Activated T-cell treated with anti-CD3 and anti-CD28 coated beads, Interleukin-2, amount 50 U/mL, for 72 hours (primary cell): ENCODE results near the gene NAT16. TPM values are rescaled to one million over a fixed set of nuclear protein-coding genes. Genes with fewer than 3 reads are reported as not detected.

Experiments
- ATAC-seq, 2 donors: fragments of 150-1000 bp; cut with Tn5 transposase; replicated peaks in 1 of 2; 2 replicates each; pipeline ENCODE4 v1.10.0; 2021; ENCODE audit warnings: moderate library complexity in 2 of 2, mild to moderate bottlenecking in 1 of 2
- DNase-seq, 2 donors: peaks; one replicate each; pipeline ENCODE4 v3.0.0; 2021 to 2022; ENCODE audit warnings: mixed read lengths in 1 of 2
- H3K27ac Mint-ChIP-seq: one replicate; pipeline ENCODE4 v1.8.0; 2022; ENCODE audit warnings: mild to moderate bottlenecking, moderate library complexity, mixed read lengths
- H3K27me3 Mint-ChIP-seq: one replicate; pipeline ENCODE4 v1.8.0; 2022; ENCODE audit warnings: low read depth, mixed read lengths
- H3K36me3 Mint-ChIP-seq, 2 donors: one replicate each; pipeline ENCODE4 v1.8.0; 2022; ENCODE audit warnings: mixed read lengths in 2 of 2, mild to moderate bottlenecking in 1 of 2; ENCODE audit not compliant: insufficient read depth in 2 of 2
- H3K4me1 Mint-ChIP-seq: one replicate; pipeline ENCODE4 v1.8.0; 2022; ENCODE audit warnings: low read depth, mixed read lengths
- H3K4me3 Mint-ChIP-seq, 2 donors: one replicate each; pipeline ENCODE4 v1.8.0; 2022; ENCODE audit warnings: mild to moderate bottlenecking in 2 of 2, mixed read lengths in 2 of 2, moderate library complexity in 2 of 2
- H3K9me3 Mint-ChIP-seq, 2 donors: one replicate each; pipeline ENCODE4 v1.8.0; 2022; ENCODE audit warnings: mixed read lengths in 2 of 2
- total RNA-seq, 2 donors: library from RNA; stranded (reverse); gene quantifications; one replicate each; pipeline ENCODE4 v1.2.3, GENCODE V29; 2022

NAT16 gene
- total RNA-seq, 2 donors from 2014 or later: not detected

DNA sequence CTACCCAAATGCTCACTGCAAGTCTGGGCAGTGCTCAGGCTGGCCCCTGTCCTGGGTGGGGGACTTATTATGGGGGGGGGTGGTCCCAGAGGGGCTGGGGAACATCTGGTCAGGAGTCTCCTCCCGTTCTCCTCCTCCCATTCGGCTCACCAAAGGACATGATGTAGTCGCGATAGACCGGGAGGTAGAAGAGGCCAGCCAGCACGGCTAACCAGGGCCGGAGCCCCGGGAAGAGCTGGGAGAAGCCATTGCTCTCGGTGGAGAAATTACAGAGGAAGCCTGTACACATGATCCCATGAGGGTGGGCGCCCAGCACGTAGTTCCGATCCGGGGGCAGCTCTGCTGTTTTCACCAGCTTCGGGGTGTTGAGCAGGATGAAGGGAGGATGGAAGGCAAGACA is 18.4 kb upstream of the NAT16 start:
- Mint-ChIP-seq H3K27ac (no peak overlapping the region), H3K27me3 (peaks cover 31% of the 10 kb centered on the region), H3K9me3 (no peaks in the 10 kb centered on the region), H3K4me3 (no peak overlapping the region), H3K4me1 (peaks cover 4% of the 10 kb centered on the region), H3K36me3 (no peaks in the 10 kb centered on the region)
- ATAC-seq (no peak), DNase-seq (no peak)

DNA sequence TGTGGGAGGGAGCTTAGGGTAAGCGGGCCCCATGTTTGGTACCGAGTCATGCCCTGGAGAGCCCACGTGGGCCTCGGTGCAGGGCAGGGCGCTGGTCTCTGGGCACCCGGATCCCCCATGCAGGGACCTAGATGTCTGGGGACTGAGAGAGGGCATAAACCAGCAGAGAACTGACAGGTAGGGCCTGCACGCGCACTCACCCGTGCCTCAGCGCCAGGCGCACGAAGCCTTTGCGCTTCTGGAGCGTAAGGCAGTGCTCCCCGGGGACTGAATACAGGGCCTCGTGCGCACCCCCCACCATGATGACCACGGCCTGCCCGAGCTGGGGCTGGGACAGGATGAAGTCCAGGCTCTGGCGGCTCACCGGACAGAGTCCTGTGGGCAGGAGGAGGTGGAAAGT is 17.9 kb upstream of the NAT16 start:
- Mint-ChIP-seq H3K36me3 (no peaks in the 10 kb centered on the region), H3K27me3 (peaks cover 28% of the 10 kb centered on the region)
- ATAC-seq: no peak

DNA sequence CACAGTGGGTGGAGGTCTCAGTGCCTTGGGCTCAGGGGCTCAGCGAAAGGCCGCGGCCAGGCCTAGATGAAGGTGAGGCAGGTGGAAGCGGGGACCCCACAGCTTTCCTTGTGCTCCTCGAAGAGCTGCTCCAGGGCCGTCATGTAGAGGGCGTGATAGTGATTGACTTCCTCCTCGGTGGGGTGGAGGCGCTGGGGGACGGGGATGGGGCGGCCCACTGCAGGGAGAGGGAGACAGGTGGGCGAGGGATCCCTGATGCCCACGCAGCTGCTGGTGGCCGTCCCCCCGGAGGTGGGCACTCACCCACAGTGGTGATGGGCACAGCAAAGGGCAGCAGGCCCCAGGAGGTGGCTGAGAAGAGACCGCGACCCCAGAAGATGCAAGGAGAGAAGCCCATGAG is 15.8 kb upstream of the NAT16 start:
- Mint-ChIP-seq H3K27ac (no peak overlapping the region), H3K9me3 (no peaks in the 10 kb centered on the region), H3K36me3 (no peaks in the 10 kb centered on the region), H3K27me3 (peaks cover 17% of the 10 kb centered on the region), H3K4me3 (no peak overlapping the region), H3K4me1 (peaks cover 7% of the 10 kb centered on the region)
- ATAC-seq (no peak), DNase-seq (no peak)

More for the DNA sequence above, 17.9 kb upstream of the NAT16 start:
- Mint-ChIP-seq H3K4me1 (peaks cover 4% of the 10 kb centered on the region), H3K4me3 (no peak overlapping the region), H3K27ac (no peak overlapping the region), H3K9me3 (no peaks in the 10 kb centered on the region)
- DNase-seq: no peak

DNA sequence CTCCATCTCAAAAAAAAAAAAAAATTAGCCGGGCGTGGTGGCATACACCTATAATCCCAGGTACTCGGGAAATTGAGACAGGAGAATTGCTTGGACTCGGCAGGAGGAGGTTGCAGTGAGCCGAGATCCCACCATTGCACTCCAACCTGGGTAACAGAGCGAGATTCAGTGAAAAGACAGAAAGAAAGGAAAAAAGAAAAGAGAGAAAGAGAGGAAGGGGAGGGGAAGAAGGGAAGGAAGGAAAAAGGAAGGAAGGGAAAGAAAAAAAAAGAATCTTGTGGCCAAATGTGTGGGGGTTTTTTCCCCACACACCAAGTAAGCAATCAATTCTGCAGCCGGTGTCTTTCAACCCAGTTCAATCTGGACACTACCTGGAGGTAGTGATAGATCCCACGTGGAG is 9.0 kb upstream of the NAT16 start:
- DNase-seq (no peak), ATAC-seq (no peak)
- H3K27ac Mint-ChIP-seq: no peak overlapping the region
- no peak overlapping the region for H3K4me3 Mint-ChIP-seq
- peaks cover 5% of the 10 kb centered on the region for H3K4me1 Mint-ChIP-seq
- H3K36me3 Mint-ChIP-seq: no peaks in the 10 kb centered on the region
- no peaks in the 10 kb centered on the region for H3K9me3 Mint-ChIP-seq
- peaks cover 21% of the 10 kb centered on the region for H3K27me3 Mint-ChIP-seq

DNA sequence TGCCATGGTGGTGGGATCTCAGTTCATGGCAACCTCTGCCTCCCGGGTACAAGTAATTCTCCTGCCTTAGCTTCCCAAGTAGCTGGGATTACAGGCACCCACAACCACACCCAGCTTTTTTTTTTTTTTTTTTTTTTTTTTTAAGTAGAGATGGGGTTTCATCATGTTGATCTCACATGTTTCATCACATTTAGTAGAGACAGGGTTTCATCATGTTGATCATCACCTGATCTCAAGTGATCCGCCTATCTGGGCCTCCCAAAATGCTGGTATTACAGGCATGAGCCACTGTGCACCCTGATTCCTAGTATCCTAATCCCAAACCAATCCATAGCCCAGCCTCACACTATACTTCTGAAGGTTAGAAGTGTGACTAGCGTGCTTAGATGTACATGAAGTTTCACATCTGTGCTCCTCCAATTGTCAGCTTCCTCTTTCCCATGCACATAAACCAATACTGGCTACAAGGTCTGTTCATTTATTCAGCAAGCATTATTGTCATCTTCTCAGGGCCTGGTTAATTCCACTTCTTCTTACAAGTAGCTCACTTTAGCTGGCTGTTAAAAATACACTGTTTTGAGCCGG is 6.8 kb upstream of the NAT16 start:
- DNase-seq (no peak), ATAC-seq (no peak)
- H3K36me3 Mint-ChIP-seq: no peaks in the 10 kb centered on the region
- no peaks in the 10 kb centered on the region for H3K9me3 Mint-ChIP-seq
- H3K27me3 Mint-ChIP-seq: peaks cover 20% of the 10 kb centered on the region
- no peak overlapping the region for H3K27ac Mint-ChIP-seq
- no peak overlapping the region for H3K4me3 Mint-ChIP-seq
- H3K4me1 Mint-ChIP-seq: no peaks in the 10 kb centered on the region

DNA sequence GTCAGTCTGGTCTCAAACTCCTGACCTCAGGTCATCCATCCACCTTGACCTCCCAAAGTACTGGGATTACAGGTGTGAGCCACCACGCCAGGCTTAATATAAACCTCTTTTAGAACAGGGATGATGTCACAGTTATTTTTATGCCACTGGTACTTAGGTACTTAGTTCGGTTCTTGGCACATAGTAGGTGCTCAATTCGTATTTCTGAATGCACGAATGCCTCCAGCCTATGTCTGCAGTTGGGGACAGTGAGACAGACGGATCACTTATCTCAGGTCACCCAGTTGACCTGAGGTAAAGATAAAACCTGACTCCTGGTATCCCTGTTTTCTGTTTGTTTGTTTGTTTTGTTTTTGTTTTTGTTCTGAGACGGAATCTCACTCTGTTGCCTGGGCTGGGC is 6.1 kb upstream of the NAT16 start:
- Mint-ChIP-seq H3K27me3 (peaks cover 20% of the 10 kb centered on the region), H3K4me1 (no peaks in the 10 kb centered on the region), H3K27ac (no peak overlapping the region), H3K9me3 (no peaks in the 10 kb centered on the region), H3K36me3 (no peaks in the 10 kb centered on the region), H3K4me3 (no peak overlapping the region)
- ATAC-seq (no peak), DNase-seq (no peak)

DNA sequence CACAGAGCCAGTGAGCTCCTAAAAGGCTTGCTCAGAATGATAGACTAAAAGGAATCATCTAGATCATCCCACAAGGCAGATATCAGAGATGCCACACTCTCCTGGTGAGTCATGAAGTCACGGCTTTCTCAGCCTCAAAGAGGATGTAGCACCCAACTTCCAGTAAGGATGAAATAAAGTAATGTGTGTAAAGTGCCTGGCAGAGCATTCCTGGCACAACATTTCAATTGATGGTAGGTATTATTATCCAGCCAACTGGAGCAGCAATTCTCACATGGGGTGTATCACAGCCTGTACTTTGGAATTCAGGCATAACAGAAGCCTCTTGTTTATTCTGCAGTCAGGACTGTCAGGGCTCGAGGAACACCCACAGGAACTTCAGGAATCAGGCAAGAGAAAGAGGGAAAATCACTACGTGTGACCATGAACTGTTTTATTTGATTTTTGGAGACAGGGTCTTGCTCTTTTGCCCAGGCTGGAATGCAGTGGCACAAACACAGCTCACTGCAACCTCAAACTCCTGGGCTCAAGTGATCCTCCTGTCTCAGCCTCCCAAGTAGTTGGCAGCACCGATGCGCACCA is 5.3 kb upstream of the NAT16 start:
- DNase-seq (no peak), ATAC-seq (no peak)
- Mint-ChIP-seq H3K4me3 (no peak overlapping the region), H3K27me3 (peaks cover 28% of the 10 kb centered on the region), H3K27ac (no peak overlapping the region), H3K36me3 (no peaks in the 10 kb centered on the region), H3K4me1 (no peaks in the 10 kb centered on the region), H3K9me3 (no peaks in the 10 kb centered on the region)

DNA sequence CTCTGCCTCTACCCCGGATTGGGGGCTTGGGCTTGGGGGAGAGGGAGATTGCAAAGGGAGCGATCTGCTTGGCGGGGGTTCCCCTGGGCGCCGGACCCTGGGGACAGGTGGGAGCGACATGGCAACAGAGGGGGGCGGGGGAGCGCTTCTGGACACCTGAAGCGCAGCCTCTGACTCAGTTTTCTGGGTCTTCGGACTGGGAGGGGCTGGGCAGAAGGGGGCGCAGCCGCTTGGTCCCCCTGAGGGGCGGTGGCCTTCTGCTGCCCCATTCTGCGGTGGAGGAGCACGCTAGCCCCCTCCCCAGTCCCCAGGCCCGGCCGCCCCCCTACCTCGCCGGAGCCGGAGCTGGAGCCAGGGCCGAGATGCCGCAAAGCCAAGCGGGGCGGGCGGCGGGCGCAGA is 380 bp downstream of the NAT16 start:
- Mint-ChIP-seq H3K27me3 (peaks cover 64% of the 10 kb centered on the region), H3K4me3 (peak overlapping the region in 1 of 2 donors; percentile 32), H3K36me3 (peaks cover 0 to 2% of the 10 kb centered on the region in 2 donors), H3K27ac (no peak overlapping the region), H3K9me3 (no peaks in the 10 kb centered on the region), H3K4me1 (peaks cover 9% of the 10 kb centered on the region)
- ATAC-seq (no peak), DNase-seq (no peak)

DNA sequence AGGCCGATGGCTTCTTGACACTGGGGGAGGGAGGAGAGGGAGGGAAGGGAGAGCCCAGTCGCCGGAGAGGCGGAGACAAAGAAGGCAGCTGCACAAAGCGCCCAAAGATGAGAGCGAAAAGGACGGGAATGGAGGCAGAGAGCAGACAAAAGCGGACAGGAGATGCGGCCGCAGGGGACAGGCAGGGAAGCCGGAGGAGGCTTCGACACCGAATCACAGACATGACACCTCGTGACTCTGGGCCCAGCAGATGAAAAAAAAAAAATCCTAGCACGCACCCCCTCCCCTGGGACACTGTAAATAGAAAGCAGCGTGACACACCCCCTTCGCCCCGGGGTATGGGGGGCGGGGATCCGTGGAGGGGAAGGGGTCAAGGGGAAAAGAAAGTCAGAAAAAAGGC is 976 bp downstream of the NAT16 start:
- H3K27ac Mint-ChIP-seq: no peak overlapping the region
- peak overlapping the region; percentile 53 to 61 for H3K4me3 Mint-ChIP-seq
- H3K36me3 Mint-ChIP-seq: peaks cover 0 to 2% of the 10 kb centered on the region in 2 donors
- no peak for DNase-seq
- peaks cover 14% of the 10 kb centered on the region for H3K4me1 Mint-ChIP-seq
- H3K9me3 Mint-ChIP-seq: no peaks in the 10 kb centered on the region
- peaks cover 67% of the 10 kb centered on the region for H3K27me3 Mint-ChIP-seq
- ATAC-seq: no peak

DNA sequence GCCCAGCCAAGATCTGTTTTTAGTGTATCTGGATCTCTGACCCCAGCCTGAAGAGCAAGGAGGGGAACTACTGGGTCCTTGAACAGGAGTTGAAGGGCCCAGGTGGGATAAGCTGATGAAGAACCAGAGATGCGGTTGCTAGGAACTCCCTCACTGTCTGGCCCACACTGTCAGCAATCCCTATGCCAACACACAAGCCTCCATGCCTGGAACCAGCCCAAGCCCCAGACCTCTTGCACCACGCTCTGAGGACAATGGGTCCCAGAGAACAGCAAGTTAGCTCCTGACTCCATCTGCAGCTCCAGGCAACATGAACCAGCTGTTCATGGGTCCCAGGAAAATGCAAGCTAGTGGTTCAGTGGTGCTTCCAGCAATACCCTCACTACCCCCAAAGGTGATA is 2.4 kb downstream of the NAT16 start:
- H3K9me3 Mint-ChIP-seq: no peaks in the 10 kb centered on the region
- H3K27ac Mint-ChIP-seq: no peak overlapping the region
- H3K27me3 Mint-ChIP-seq: peaks cover 78% of the 10 kb centered on the region
- ATAC-seq: no peak
- no peak for DNase-seq
- peaks cover 0 to 2% of the 10 kb centered on the region in 2 donors for H3K36me3 Mint-ChIP-seq
- no peak overlapping the region for H3K4me3 Mint-ChIP-seq
- H3K4me1 Mint-ChIP-seq: peaks cover 26% of the 10 kb centered on the region

DNA sequence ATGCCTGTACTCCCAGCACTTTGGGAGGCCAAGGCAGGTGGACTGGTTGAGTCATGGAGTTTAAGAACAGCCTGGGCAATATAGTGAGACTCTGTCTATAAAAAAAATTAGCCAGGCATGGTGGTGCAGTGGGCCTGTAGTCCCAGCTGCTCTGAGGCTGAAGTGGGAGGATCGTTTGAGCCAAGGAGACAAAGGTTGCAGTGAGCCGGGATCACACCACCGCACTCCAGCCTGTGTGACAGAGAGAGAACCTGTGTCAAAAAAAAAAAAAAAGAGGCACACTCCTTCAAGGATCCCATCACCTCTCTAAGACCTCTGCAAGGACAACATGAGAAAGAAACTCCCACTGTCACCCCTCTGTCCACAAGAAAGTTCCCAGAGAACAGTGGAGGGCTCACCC is 4.4 kb downstream of the NAT16 start:
- peaks cover 0 to 2% of the 10 kb centered on the region in 2 donors for H3K36me3 Mint-ChIP-seq
- ATAC-seq (no peak), DNase-seq (no peak)
- no peak overlapping the region for H3K4me3 Mint-ChIP-seq
- peaks cover 41% of the 10 kb centered on the region for H3K4me1 Mint-ChIP-seq
- no peaks in the 10 kb centered on the region for H3K9me3 Mint-ChIP-seq
- no peak overlapping the region for H3K27ac Mint-ChIP-seq
- H3K27me3 Mint-ChIP-seq: peaks cover 88% of the 10 kb centered on the region

DNA sequence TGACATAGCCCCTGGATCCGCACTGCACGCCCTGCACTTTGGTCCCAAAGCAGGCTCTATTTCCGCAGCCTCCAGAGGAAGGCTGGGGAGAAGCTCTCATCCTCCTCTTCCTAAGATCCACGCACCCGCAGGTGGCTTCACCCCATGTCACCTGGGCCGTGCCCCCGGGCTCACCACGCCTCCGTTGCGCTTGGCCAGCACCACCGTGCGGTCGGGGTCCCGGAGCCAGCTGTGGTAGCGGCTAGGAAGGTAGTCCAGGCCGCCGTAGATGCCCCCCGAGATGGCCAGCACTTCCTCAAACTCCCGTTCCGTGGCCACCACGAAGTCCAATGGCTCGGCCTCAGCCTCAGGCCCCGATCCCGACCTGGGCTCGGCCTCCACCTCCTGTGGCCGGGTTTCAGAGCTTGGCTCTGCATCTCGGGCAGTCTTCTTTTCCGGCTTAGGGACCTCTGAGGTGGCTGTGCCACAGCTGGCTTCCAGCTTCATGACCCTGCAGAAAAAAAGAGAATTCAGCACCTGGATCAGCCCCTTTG is 5.7 kb downstream of the NAT16 start:
- peak overlapping the region; percentile 68 to 83 for H3K4me3 Mint-ChIP-seq
- no peaks in the 10 kb centered on the region for H3K9me3 Mint-ChIP-seq
- peaks cover 0 to 2% of the 10 kb centered on the region in 2 donors for H3K36me3 Mint-ChIP-seq
- DNase-seq: no peak
- no peak for ATAC-seq
- H3K27ac Mint-ChIP-seq: no peak overlapping the region
- peaks cover 50% of the 10 kb centered on the region for H3K4me1 Mint-ChIP-seq
- peaks cover 95% of the 10 kb centered on the region for H3K27me3 Mint-ChIP-seq

DNA sequence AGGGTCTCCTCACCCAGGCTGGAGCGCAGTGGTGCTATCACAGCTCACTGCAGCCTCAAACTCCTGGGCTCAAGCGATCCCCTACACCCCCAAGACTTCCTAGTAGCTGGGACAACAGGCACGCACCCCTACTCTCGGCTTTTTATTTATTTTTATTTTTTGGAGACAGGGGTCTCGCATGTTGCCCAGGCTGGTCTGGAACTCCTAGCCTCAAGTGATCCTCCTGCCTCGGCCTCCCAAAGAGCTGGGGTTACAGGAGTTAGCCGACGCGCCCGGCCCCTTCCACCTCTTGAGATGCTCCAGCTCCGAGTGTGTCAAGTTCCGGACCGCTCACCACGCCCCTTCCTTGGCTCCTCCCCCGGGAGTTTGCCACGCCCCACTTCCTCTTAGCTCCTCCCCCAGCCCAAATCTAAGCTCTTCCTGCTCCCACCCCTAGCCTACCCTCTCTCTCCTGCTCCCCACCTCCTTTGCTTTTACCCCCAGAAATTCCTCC is 6.3 kb downstream of the NAT16 start:
- H3K4me1 Mint-ChIP-seq: peaks cover 51% of the 10 kb centered on the region
- peaks cover 95% of the 10 kb centered on the region for H3K27me3 Mint-ChIP-seq
- H3K9me3 Mint-ChIP-seq: no peaks in the 10 kb centered on the region
- H3K36me3 Mint-ChIP-seq: no peaks in the 10 kb centered on the region
- peak; percentile 79 to 81 for ATAC-seq
- peak; percentile 78 to 86 for DNase-seq
- peak overlapping the region; percentile 68 to 83 for H3K4me3 Mint-ChIP-seq
- no peak overlapping the region for H3K27ac Mint-ChIP-seq
